ENCODE results near the gene RMI2. TPM values are rescaled to one million over a fixed set of nuclear protein-coding genes. Genes with fewer than 3 reads are reported as not detected.

Gene RMI2
- total RNA-seq, 1 experiment from 2014 or later: 11.1 TPM

DNA sequence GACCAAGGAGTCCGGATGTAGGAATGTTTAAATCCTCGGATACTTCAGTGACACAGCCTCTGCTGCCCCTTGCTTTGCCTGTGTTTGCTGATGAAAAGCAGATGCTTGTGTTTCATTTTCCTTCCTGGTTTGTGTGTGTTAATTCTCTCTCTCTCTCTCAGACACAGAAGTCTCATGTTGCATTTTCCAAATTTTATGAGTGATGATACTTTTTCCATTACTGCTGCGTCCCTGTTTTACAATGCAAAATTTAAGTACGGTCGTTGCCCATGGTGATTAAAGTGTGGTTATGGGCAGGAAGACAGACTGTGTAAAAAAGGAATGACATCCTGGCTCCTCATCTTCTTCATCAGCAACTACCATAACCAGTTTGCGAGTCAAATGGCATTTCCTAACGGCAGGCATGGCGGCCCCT, 5.7 kb downstream of the RMI2 start:
- DNase-seq (ENCODE audit: low read depth, low spot score) (no peak), ATAC-seq (no peak)
- Histone ChIP-seq H3K27me3 (ENCODE audit: control insufficient read depth, insufficient read depth, low read length) (no peaks in the 10 kb centered on the region), H3K9me3 (ENCODE audit: control insufficient read depth, insufficient read depth, low read depth, low read length) (no peaks in the 10 kb centered on the region), H3K27ac (ENCODE audit: low read length) (no peak overlapping the region), H3K4me3 (ENCODE audit: low read depth in 2 of 2, low read length in 2 of 2) (no peak overlapping the region), H3K36me3 (ENCODE audit: control insufficient read depth, insufficient read depth, low read length) (no peaks in the 10 kb centered on the region), H3K4me1 (ENCODE audit: control insufficient read depth, insufficient read depth, low read length) (peaks cover 6% of the 10 kb centered on the region)
- no TSS peak for BruUV-seq (replicated peaks)
- in situ Hi-C loops (cut with HindIII; ENCODE audit: low pct_unique_long_range_greater_than_20kb, low sequenced_read_pairs) (no loop called here), intact Hi-C loops (cut with micrococcal nuclease; ENCODE audit: unreplicated experiment) (loop anchor here (10.0 kb wide), 1 partner anchor 386 kb away; no protein-coding TSS in a partner anchor)
- TF ChIP-seq, protein P1, sequence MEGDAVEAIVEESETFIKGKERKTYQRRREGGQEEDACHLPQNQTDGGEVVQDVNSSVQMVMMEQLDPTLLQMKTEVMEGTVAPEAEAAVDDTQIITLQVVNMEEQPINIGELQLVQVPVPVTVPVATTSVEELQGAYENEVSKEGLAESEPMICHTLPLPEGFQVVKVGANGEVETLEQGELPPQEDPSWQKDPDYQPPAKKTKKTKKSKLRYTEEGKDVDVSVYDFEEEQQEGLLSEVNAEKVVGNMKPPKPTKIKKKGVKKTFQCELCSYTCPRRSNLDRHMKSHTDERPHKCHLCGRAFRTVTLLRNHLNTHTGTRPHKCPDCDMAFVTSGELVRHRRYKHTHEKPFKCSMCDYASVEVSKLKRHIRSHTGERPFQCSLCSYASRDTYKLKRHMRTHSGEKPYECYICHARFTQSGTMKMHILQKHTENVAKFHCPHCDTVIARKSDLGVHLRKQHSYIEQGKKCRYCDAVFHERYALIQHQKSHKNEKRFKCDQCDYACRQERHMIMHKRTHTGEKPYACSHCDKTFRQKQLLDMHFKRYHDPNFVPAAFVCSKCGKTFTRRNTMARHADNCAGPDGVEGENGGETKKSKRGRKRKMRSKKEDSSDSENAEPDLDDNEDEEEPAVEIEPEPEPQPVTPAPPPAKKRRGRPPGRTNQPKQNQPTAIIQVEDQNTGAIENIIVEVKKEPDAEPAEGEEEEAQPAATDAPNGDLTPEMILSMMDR (IDR thresholded peaks at IDR 0.05): no peak
- TF ChIP-seq TCF7L2 (IDR thresholded peaks at IDR 0.05; ENCODE audit: low read depth, low read length): no peak
- TF ChIP-seq, protein P2, sequence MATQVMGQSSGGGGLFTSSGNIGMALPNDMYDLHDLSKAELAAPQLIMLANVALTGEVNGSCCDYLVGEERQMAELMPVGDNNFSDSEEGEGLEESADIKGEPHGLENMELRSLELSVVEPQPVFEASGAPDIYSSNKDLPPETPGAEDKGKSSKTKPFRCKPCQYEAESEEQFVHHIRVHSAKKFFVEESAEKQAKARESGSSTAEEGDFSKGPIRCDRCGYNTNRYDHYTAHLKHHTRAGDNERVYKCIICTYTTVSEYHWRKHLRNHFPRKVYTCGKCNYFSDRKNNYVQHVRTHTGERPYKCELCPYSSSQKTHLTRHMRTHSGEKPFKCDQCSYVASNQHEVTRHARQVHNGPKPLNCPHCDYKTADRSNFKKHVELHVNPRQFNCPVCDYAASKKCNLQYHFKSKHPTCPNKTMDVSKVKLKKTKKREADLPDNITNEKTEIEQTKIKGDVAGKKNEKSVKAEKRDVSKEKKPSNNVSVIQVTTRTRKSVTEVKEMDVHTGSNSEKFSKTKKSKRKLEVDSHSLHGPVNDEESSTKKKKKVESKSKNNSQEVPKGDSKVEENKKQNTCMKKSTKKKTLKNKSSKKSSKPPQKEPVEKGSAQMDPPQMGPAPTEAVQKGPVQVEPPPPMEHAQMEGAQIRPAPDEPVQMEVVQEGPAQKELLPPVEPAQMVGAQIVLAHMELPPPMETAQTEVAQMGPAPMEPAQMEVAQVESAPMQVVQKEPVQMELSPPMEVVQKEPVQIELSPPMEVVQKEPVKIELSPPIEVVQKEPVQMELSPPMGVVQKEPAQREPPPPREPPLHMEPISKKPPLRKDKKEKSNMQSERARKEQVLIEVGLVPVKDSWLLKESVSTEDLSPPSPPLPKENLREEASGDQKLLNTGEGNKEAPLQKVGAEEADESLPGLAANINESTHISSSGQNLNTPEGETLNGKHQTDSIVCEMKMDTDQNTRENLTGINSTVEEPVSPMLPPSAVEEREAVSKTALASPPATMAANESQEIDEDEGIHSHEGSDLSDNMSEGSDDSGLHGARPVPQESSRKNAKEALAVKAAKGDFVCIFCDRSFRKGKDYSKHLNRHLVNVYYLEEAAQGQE (IDR thresholded peaks at IDR 0.05; ENCODE audit: insufficient read depth in 1 of 2, low read depth in 2 of 2, low read length in 1 of 2): no peak
- TF ChIP-seq SIN3A (IDR thresholded peaks at IDR 0.05; ENCODE audit: borderline replicate concordance, insufficient read depth, low read depth, low read length): no peak
- no peak for TF ChIP-seq POLR2AphosphoS5 (IDR thresholded peaks at IDR 0.05; ENCODE audit: low read depth, low read length)
- ChIA-PET CTCF (no interaction called here), POLR2A (no interaction called here)

DNA sequence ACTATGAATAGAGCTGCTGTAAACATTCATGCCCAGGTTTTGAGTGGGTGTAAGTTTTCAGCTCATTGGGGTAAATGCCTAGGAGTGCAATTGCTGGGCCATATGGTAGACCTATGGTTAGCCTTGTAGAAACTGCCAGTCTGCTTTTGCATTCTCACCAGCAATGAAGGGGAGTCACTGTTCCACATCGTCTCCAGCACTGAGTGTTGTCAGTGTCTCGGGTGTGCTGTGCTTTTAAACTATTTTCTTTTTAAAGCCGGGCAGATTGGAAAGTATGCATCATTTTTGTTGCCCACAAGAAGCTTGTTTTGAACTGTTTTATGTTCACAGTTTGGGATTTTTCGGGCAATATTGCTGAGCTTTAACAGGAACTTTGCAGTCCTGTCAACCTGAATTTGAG, 7.9 kb downstream of the RMI2 start:
- Histone ChIP-seq H3K4me3 (ENCODE audit: low read depth in 2 of 2, low read length in 2 of 2) (no peak overlapping the region), H3K27ac (ENCODE audit: low read length) (no peak overlapping the region), H3K9me3 (ENCODE audit: control insufficient read depth, insufficient read depth, low read depth, low read length) (no peaks in the 10 kb centered on the region), H3K36me3 (ENCODE audit: control insufficient read depth, insufficient read depth, low read length) (no peaks in the 10 kb centered on the region), H3K4me1 (ENCODE audit: control insufficient read depth, insufficient read depth, low read length) (peaks cover 6% of the 10 kb centered on the region), H3K27me3 (ENCODE audit: control insufficient read depth, insufficient read depth, low read length) (no peaks in the 10 kb centered on the region)
- no TSS peak for BruUV-seq (replicated peaks)
- ATAC-seq (no peak), DNase-seq (ENCODE audit: low read depth, low spot score) (no peak)
- in situ Hi-C loops (cut with HindIII; ENCODE audit: low pct_unique_long_range_greater_than_20kb, low sequenced_read_pairs) (no loop called here), intact Hi-C loops (cut with micrococcal nuclease; ENCODE audit: unreplicated experiment) (loop anchor here (10.0 kb wide), 1 partner anchor 388 kb away; no protein-coding TSS in a partner anchor)
- POLR2A ChIA-PET: no interaction called here
- TF ChIP-seq, protein P1 (IDR thresholded peaks at IDR 0.05): no peak
- no peak for TF ChIP-seq POLR2AphosphoS5 (IDR thresholded peaks at IDR 0.05; ENCODE audit: low read depth, low read length)
- no peak for TF ChIP-seq TCF7L2 (IDR thresholded peaks at IDR 0.05; ENCODE audit: low read depth, low read length)
- TF ChIP-seq, protein P2 (IDR thresholded peaks at IDR 0.05; ENCODE audit: insufficient read depth in 1 of 2, low read depth in 2 of 2, low read length in 1 of 2): no peak
- no peak for TF ChIP-seq SIN3A (IDR thresholded peaks at IDR 0.05; ENCODE audit: borderline replicate concordance, insufficient read depth, low read depth, low read length)
- CTCF ChIA-PET: no interaction called here
